Measurements from ENCODE around the gene PKP2. TPM values are rescaled to one million over a fixed set of nuclear protein-coding genes. Genes with fewer than 3 reads are reported as not detected.

Gene PKP2
- total and polyA plus RNA-seq, 2 of the 13 experiments (the other 11 are each of a cell fraction or from before 2014, with no cell fraction given): 15.1 to 25.3 TPM

DNA sequence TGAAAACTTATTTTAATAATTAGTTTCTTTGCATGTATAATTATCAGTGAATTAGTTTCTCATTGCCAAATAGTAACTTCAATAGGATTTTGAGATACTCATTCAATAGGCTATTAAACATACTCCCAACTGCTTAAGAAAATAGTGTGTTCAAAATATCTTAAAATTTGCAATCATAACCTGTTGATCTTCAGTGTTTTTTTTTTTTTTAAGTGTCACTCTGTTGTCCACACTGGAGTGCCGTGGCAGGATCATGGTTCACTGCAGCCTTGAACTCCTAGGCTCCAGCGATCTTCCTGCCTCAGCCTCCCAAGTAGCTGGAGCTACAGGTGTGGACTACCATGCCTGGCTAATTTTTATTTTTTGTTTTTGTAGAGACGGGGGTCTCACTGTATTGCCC, 139.4 kb downstream of the PKP2 start:
- Histone ChIP-seq H3K4me2 (ENCODE audit: low read depth, low read length) (peak overlapping the region; percentile 30), H3K4me3 (replicated peaks in 1 of 3; ENCODE audit: insufficient read depth in 1 of 3, low read depth in 2 of 3, low read length in 3 of 3) (no peak overlapping the region), H2AFZ (ENCODE audit: low read length) (no peak overlapping the region), H4K20me1 (ENCODE audit: insufficient read depth, low read length) (no peaks in the 10 kb centered on the region), H3K36me3 (replicated peaks in 1 of 2; ENCODE audit: control insufficient read depth in 1 of 2, insufficient read depth in 2 of 2, low read length in 2 of 2) (0 out of 5 replicates have a peak, but pooled peaks cover 0 to 6% of the 10 kb centered on the region in 2 experiments), H3K9ac (ENCODE audit: insufficient read depth, low read depth, low read length) (no peak overlapping the region), H3K9me3 (ENCODE audit: low read length) (no peaks in the 10 kb centered on the region), H3K27me3 (ENCODE audit: control insufficient read depth in 1 of 2, insufficient read depth in 2 of 2, low read length in 2 of 2) (peaks cover 0 to 10% of the 10 kb centered on the region in 2 experiments; a peak in 2 of 5 replicates), H3K4me1 (ENCODE audit: insufficient read depth, low read length) (peaks cover 30% of the 10 kb centered on the region), H3K27ac (ENCODE audit: extremely low read length, insufficient read depth, low read length) (no peak overlapping the region), H3K79me2 (ENCODE audit: insufficient read depth, low read length) (peaks cover 26% of the 10 kb centered on the region)
- intact Hi-C loops (cut with micrococcal nuclease; ENCODE audit: unreplicated experiment): loop anchor here (5.0 to 10.0 kb wide), 3 partner anchors 108 to 648 kb away; no protein-coding TSS in a partner anchor
- CTCF ChIA-PET (ENCODE audit: low intra/inter-chr PET ratio, low total read pairs): interaction anchor here (2.4 to 2.8 kb wide), 2 partner anchors 162 to 1265 kb away, joined by 14 to 25 read pairs; partner anchors contain the start of gene ALG10
- TF ChIP-seq ZNF556 (CRISPR knock-in tag; IDR thresholded peaks at IDR 0.05; ENCODE audit: borderline replicate concordance): no peak
- no peak for TF ChIP-seq SATB2 (CRISPR knock-in tag; IDR thresholded peaks at IDR 0.05)
- no peak for TF ChIP-seq ZNF124 (CRISPR knock-in tag; IDR thresholded peaks at IDR 0.05)
- in situ Hi-C loops (cut with HindIII; ENCODE audit: extremely low pct_ligation_motif_present, low pct_unique_long_range_greater_than_20kb): loop anchor here (5.0 to 25.0 kb wide), 3 partner anchors 145 to 1265 kb away; partner anchors contain the start of gene ALG10
- ATAC-seq (no peak), DNase-seq (ENCODE audit: low spot score) (no peak), FAIRE-seq (no peak)
- BruUV-seq (replicated peaks): no TSS peak
- POLR2A ChIA-PET: interaction anchor here (1.4 kb wide), 1 partner anchor 1265 kb away, joined by 5 read pairs; the partner anchor contains the start of gene ALG10
- WGBS (ENCODE audit: low lambda C conversion rate): 20% methylated on average over 3 of the region's 3 CpGs

DNA sequence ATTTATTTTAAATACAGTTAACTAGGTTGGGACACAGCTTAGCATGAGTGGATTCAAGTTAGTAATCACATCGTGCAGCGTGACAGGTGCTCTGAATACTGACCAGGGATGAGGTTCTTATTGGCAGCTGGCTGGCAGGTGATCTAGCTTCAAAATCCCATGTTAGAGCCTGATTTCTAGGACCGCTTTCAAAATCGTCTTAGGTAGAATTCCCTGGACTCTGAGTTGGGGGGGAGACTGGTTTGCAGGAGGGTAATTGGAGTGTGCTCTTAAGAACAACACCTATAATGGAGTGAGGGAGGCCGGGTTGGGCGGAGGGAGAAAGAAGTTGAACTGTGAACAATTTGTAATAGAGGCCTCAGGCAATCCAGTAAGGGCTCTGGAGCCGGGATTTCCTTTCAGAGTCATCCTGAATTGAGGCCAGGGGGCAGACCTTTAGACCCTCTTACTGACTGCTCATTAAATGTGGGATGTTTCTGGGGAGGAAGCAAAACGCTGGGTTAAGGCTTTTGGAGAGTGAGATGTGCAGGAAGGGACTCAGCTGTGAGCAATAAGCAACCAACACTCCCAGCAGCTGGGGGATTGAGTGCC, 140.0 kb downstream of the PKP2 start:
- H3K79me2 ChIP-seq (ENCODE audit: insufficient read depth, low read length): peaks cover 29% of the 10 kb centered on the region
- peak overlapping the region in 2 of 3 experiments; percentile 86 to 91; a peak in 4 of 6 replicates for H3K4me3 ChIP-seq (replicated peaks in 1 of 3; ENCODE audit: insufficient read depth in 1 of 3, low read depth in 2 of 3, low read length in 3 of 3)
- H2AFZ ChIP-seq (ENCODE audit: low read length): peak overlapping the region; percentile 78
- FAIRE-seq (no peak), ATAC-seq (peak; percentile 2; the same call in 1 of the 3 replicates), DNase-seq (ENCODE audit: low spot score) (no peak)
- 11% methylated on average over 8 of the region's 8 CpGs for WGBS (ENCODE audit: low lambda C conversion rate)
- H3K36me3 ChIP-seq (replicated peaks in 1 of 2; ENCODE audit: control insufficient read depth in 1 of 2, insufficient read depth in 2 of 2, low read length in 2 of 2): peaks cover 2 to 12% of the 10 kb centered on the region in 2 experiments; a peak in 3 of 5 replicates
- POLR2A ChIA-PET: interaction anchor here (0.8 to 2.0 kb wide), 5 partner anchors 79 to 1265 kb away, joined by 4 to 31 read pairs (median 13); partner anchors contain the start of genes ALG10, DNM1L and PKP2
- in situ Hi-C loops (cut with HindIII; ENCODE audit: extremely low pct_ligation_motif_present, low pct_unique_long_range_greater_than_20kb): loop anchor here (5.0 to 25.0 kb wide), 3 partner anchors 146 to 1266 kb away; partner anchors contain the start of gene ALG10
- CTCF ChIA-PET (ENCODE audit: low intra/inter-chr PET ratio, low total read pairs): interaction anchor here (1.4 to 2.8 kb wide), 3 partner anchors 162 to 1265 kb away, joined by 4 to 25 read pairs (median 14); partner anchors contain the start of gene ALG10
- H3K4me2 ChIP-seq (ENCODE audit: low read depth, low read length): peak overlapping the region; percentile 80
- H3K9me3 ChIP-seq (ENCODE audit: low read length): no peaks in the 10 kb centered on the region
- BruUV-seq (replicated peaks): no TSS peak
- H3K27ac ChIP-seq (ENCODE audit: extremely low read length, insufficient read depth, low read length): no peak overlapping the region
- intact Hi-C loops (cut with micrococcal nuclease; ENCODE audit: unreplicated experiment): loop anchor here (1.0 to 10.0 kb wide), 4 partner anchors 108 to 648 kb away; no protein-coding TSS in a partner anchor
- no peaks in the 10 kb centered on the region for H4K20me1 ChIP-seq (ENCODE audit: insufficient read depth, low read length)
- peaks cover 0 to 6% of the 10 kb centered on the region in 2 experiments; a peak in 2 of 5 replicates for H3K27me3 ChIP-seq (ENCODE audit: control insufficient read depth in 1 of 2, insufficient read depth in 2 of 2, low read length in 2 of 2)
- peaks cover 30% of the 10 kb centered on the region for H3K4me1 ChIP-seq (ENCODE audit: insufficient read depth, low read length)
- H3K9ac ChIP-seq (ENCODE audit: insufficient read depth, low read depth, low read length): peak overlapping the region; percentile 90; the same call in 1 of the 2 replicates
- TF ChIP-seq U2AF2 (IDR thresholded peaks at IDR 0.05; ENCODE audit: low read depth, low read length) (no peak), KLF9 (CRISPR knock-in tag; IDR thresholded peaks at IDR 0.05; ENCODE audit: low read depth) (0 out of 2 replicates have a peak, but pooled peaks have one; percentile 8), NR0B2 (CRISPR knock-in tag; IDR thresholded peaks at IDR 0.05) (no peak), ZNF225 (CRISPR knock-in tag; IDR thresholded peaks at IDR 0.05) (no peak), SSRP1 (CRISPR knock-in tag; IDR thresholded peaks at IDR 0.05) (no peak), ARID3A (IDR thresholded peaks at IDR 0.05; ENCODE audit: low read depth, low read length) (no peak), MIER2 (CRISPR knock-in tag; IDR thresholded peaks at IDR 0.05) (no peak)
